NCI-H526 treated with DMSO at 0.1 percent for 48 hours (cell line): ENCODE measurements around the gene ATAD2B.
"Not testable (repeated sequence)": the region's sequence is repeated elsewhere in the genome, so short reads cannot be mapped to it uniquely, and the experiment has no call there.

ENCODE experiments used
- DNase-seq: peaks from one replicate; lab custom pipeline; 2025; lab: John Stamatoyannopoulos, UW

ATAD2B gene

DNA sequence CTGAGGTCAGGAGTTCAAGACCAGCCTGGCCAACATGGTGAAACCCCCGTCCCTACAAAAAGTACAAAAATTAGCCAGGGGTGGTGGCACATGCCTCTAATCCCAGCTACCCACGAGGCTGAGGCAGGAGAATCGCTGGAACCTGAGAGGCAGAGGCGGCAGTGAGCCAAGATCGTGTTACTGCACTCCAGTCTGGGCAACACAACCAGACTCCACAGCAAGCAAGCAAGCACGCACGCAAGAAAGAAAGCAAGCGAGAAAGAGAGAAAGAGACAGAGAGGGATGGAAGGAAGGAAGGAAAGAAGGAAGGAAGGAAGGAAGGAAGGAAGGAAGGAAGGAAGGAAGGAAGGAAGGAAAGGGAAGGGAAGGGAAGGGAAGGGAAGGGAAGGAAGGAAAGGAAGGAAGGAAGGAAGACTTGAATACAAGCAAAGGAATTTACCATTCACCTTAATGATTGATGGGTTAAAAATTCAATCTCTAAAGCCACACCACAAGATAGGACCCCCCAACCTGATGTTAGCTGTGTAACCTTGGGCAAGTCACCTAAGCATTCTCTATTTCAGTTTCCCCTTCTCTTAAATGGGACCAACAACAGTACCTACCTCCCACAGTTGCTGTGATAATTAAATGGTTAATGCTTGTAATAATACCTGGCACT, 181.7 kb downstream of the ATAD2B start:
- no peak for DNase-seq

DNA sequence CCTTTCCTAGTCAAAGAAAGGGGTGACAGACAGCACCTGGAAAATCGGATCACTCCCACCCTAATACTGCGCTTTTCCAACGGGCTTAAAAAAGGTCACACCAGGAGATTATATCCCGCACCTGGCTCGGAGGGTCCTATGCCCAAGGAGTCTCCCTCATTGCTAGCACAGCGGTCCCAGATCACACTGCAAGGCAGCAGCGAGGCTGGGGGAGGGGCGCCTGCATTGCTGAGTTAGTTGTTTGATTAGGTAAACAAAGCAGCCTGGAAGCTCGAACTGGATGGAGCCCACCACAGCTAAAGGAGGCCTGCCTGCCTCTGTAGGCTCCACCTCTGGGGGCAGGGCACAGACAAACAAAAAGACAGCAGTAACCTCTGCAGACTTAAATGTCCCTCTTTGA, 190.1 kb downstream of the ATAD2B start:
- DNase-seq = not testable (repeated sequence)

DNA sequence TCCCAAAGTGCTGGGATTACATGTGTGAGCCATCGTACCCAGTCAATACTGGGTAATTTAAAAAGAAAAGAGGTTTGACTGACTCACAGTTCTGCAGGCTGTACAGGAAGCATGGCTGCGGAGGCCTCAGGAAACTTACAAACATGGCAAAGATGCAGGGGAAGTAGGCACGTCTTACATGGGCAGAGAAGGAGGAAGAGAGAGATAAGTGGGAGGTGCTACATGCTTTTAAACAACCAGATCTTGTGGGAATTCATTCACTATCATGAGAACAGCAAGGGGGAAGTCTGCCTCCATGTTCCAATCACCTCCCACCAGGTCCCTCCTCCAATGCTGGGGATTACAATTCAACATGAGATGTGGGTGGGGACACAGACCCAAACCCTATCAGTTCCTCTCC, 192.5 kb downstream of the ATAD2B start:
- DNase-seq = no peak

DNA sequence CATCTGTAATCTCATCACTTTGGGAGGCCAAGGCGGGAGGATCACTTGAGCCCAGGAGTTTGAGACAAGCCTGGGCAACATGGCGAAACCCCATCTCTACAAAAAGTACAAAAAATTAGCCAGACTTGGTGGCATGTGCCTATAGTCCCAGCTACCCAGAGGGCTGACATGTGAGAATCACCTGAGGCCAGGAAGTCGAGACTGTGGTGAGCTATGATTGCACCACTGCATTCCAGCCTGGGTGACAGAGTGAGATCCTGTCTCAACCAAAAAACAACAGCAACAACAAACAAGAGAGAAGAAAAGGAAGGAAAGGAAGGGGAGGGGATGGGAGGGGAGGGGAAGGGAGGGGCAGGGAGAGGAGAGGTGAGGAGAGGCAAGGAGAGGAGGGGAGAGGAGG, 203.9 kb downstream of the ATAD2B start:
- not testable (repeated sequence) for DNase-seq

DNA sequence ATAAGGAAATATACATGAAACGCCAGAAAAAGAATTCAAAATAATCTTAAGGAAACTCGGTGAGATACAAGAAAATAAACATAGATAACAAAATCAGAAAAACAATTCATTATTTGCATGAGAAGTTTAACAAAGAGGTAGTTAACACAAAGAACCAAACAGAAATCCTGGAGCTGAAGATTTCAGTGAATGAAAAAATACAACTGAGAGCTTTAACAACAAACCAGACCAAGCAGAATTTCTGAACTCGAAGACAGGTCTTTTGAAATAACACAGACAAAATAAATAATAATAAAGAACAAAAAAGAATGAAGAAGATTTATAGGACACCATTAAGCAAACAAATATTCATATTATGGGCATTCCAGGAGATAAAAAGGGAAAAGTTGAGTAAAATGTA, 204.7 kb downstream of the ATAD2B start:
- no peak for DNase-seq

DNA sequence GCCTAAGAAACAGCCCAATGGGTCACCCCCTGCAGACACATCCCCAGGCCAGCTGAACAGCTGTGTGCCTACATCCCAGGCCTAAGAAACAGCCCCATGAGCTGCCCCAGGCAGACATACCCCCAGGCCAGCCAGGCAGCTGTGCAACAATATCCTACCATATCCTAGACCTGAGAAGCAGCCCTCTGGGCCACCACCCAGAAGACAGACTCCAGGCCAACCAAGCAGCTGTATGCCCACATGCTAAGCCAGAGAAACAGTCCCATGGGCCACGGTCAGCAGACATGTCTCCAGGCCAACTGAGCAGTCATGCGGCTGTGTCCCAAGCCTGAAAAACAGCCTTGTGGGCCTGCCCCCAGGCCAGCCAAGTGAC, 205.5 kb downstream of the ATAD2B start:
- DNase-seq = no peak

DNA sequence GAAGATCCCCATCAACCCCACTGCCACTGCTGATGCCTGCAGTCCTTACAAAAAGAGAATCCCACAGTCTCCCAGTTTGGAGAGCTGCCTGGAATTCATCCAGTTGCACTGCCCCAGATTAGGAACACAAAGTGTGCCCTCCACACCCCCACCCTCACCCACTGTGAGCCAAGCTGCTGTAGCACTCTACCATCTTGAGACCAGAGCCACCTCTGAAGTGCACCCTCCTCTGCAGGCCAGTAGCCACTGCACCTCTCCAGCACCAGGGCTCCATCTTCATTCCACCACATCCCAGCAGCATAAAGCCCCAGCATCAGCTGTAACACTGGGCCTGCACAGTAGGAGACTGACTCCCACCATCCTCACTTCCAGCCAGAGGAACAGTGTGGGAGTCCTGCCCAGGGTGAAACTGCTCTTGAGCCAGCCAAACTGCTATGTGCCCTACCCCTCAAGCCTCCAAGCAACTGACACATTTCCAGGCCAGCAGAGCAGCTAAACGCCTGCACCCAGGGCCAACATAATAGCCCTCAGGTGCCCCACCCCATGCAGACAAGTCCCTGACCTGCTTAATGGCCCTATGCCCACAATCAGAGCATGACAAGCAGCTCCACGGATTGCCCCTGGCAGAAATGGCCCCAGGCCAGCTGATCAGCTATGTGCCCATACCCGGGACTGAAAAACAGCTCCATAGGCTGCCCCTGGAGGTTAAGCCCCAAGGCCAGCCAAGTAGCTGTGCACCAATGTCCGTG, 206.0 kb downstream of the ATAD2B start:
- no peak for DNase-seq

DNA sequence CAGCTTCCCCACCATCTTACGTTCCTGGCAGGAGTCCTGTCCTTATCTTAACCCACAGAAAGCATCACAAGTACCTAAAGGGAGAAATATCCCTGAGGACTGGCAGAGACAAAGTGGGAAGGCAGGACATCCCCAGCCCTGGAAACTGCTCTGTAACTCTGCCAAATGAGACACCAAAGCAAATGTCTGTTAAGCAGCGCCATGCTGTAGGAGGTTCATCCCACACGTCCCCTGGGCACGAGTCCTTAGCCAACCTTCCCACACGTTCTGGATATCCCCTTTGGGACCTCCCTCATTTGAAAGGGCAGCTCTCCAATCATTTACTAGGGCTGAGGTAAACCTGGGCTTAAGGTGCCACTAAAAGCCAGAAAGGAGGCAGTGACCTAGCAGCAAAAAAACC, 207.2 kb downstream of the ATAD2B start:
- DNase-seq = no peak

DNA sequence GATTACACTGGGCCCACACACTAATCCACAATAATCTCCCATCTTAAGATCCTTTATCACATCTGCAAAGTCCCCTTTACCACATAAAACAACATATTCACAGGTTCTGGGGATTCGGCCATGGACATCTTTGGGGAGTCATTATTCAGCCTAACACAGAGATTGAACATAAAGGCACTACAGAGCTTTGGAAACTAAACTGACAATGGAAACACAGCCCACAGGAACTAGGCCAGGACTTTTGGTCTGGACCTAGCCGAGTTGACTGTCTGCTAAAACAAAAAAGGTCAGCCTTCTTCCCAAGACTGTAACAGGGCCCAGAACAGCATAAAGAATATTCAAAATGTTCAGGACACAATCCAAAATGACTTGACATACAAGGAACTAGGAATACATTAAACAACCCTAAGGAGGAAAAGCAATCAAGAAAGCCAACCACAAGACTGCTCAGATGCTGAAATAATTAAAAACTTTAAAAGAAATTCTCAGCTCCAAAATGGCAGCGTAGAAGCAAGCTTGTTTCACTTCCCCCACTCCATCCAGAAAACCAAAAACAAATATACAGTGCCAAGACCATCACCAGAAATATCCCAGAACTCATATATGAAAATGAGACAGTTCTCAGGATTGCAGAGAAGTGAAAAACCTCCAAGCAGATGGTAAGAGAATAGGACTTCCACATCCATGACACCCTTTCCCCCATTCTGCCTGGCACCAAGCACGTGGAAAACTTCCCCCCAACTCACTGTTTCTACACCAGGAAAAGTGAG, 207.8 kb downstream of the ATAD2B start:
- no peak for DNase-seq

DNA sequence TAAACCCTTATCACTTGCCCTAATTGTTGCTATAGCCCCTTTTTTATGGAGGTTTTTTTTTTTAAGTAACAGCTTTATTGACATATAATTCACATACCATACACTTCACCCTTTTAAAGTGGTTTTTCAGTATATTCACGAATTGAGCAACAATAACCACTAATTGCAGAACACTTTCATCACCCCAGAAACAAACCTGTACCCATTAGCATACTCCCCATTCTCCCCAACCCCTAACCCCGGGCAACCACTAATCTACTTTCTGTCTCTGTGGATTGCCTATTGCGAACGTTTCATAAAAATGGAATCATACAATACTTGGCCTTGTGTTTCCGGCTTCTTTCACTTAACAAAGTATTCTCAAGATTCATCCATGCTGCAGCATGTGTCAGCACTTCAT, 213.6 kb downstream of the ATAD2B start:
- no peak for DNase-seq

DNA sequence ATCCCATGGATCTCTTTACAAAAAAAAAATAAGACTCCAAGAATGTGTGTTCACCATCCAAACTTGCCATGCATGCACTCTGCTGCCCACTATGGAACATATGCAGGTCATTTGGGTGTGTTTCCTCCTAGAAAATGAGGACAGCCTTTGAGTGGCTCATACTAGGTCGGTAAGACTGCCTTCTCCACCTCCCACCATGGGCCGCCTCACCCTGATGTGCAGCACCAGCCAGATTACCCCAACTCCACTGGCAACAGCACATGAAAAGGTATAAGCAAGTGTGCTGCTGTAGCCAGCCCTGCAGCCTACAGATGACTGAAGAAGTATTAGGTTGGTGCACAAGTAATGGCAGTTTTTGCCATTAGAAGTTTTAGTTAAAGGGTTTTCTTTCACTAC, 214.2 kb downstream of the ATAD2B start:
- DNase-seq = no peak

DNA sequence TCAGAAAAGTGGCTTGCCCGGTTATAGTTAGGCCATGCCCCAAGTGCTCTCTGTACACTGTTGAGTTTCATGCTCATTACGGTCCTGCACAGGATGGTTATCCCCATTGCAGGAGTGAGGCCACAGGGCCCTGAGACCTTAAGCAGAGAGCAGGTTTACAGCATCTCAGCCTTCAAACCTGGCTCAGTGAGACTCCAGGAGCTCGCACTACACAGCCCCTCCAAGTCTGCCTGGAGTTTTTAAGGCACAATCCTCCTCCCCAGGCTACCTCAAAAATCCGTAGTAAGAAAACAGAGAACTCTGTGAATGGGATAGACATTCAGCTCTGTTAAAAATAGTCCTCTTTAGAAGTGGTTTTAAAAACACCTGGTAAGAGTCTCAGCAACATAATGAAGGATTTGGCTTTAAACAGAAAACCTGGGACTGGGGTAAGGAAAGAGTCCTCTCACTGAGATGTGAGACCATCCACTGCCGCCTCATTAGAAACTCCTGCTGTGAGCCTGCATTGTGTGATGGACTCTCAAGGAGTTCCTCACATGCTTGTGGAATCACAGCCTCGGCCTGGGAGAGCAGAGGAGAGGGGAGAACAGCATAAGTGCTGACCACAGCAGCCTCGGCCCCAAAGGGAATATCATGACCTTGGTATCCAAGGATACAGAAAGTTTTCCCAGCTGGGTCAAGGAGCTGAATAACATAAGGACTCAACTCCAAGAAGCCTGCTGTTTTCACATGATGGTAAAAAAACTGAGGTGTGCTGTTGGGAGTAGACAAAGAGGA, 214.8 kb downstream of the ATAD2B start:
- no peak for DNase-seq

DNA sequence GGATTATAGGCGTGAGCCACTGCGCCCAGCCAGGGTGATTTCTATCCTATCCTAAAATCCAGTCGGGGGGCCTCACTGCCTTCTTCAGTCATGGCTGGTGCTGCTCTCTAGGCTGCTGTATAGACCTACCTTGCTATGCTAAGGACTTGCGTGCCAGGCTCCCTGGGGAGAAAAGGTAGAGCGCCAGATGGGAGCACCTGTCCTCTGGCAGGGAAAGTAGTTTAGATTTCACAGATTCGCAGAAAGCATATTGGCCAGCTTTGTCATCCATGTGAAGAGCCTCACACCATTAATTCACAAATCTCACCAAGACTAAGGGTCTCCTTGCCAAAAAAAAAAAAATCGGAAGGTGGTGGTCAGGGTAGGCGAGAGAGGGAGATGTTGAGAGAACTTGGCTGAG, 217.6 kb downstream of the ATAD2B start:
- DNase-seq = no peak

DNA sequence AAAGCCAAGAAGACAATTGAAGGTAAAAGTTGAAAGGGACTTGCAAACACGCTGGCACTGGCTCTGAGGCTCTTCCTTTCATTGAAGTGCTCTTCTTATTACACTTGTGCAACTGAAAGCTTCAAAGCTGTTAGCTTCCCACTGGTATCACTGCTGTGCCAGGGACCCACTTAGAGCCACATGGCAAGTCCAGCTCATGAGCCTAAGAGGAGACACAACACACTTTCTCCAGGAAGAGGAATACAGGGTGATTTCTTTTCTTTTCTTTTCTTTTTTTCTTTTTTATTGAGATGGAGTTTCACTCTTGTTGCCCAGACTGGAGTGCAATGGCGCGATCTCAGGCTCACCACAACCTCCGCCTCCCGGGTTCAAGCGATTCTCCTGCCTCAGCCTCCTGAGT, 218.2 kb downstream of the ATAD2B start:
- no peak for DNase-seq

DNA sequence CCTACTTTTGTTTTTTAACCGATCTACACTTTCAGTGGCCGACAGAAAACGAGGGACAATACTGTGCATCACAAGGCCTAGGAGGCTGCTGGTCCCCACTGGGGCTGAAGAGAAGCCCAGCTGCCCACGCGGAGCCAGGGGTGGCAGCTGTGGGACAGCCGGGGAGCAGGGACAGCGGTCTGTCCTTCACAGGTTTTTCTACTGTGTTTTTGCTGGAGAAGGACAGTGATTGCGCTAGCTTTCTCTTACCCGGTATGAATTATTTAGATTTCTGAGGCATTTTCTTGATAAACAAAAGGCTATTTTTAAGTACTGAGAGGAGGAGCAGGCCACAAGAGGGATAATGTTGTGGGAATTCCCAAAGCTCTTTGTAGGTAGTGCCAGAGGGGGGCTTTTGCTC, 219.8 kb downstream of the ATAD2B start:
- no peak for DNase-seq

DNA sequence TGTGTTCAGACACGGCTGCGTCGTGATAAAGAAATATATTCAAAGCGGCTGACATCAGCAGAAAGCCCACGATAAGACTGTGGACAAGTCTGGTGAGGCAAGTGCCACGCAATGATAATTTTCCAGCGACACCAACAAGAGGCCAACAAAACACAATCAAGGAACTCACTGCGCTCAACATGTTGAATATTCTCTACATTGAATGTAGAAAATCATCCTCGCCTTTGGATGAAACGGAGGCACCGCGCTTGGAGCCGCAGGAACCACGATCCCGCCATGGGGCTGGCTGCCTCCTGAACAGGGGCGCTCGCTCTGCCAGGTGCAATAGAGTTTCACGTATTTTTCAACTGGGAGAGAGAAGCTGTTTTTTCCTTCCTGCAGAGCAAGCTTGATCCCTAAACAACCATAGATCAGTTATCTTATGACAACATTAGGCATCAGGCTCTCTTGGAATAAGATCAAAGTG, 220.3 kb downstream of the ATAD2B start:
- DNase-seq = no peak

DNA sequence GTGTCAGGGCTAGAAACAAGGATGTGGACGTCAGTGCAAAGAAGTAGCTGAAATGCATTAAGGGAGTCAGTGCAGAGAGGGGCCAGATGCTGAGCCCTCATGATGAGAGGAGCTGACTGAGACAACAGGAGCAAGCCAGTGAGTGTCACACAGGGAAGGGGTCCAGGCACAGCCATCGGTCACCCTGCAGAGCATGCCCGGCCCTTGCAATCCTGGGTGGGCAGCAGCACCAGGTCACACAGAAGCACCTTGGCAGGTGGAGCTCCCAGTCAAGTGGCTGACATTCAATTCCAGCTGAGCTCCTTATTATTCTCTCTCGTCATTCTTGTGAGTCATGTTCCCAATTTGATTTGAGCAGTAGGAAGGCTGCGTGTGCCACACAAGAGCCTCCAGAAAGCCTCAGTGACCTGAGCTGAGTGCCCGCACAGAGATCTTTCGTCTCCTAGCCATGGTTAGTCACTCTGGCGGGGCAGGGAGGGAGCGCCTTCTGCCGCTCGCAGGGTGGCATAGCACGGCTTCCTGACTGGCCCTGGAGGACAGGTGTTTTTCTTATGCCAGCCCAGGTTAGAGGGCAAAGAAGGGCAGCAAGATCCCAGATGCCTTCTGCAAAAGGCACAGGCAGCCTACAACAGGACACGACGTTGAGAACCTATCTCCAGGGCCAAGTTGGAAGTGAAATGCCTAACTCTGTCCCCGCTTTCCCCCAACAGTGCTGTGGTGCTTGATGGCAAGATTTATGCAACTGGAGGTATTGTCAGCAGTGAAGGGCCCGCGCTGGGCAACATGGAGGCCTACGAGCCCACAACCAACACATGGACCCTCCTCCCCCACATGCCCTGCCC, 220.9 kb downstream of the ATAD2B start:
- DNase-seq = no peak

DNA sequence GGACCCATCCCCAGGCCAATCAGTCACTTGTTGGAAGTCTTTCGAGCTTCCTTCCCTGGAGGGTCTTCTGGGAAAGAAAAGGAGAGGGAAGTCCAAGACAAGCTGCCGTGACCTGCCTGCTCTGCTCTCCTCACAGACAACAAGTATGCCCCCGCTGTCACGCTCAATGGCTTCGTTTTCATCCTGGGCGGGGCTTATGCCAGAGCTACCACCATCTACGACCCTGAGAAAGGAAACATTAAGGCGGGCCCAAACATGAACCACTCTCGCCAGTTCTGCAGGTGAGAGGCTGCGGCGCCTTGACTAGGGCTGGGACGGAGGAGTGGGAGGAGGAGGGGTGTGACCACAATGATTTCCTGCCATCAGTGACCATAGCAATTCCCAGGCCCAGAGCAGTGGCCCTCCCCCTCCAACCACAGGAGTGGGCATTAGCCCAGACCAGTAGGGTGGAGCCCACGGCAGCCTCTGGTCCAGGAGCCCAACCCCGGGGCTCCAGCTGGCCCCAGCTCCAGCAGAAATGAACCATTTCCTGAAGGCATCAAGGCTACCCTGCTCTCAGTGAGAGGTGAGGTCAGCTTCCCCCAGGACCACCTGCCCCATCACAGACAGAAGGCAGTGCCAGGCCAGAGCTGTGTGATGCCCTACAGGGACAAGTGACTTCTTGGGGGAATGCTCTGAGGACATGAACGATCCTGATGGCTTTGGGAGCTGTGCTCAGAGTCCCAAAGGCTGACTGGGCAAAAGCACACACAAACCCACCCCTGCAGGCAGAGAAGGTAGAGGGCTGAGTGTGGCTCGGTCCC, 223.1 kb downstream of the ATAD2B start:
- no peak for DNase-seq

DNA sequence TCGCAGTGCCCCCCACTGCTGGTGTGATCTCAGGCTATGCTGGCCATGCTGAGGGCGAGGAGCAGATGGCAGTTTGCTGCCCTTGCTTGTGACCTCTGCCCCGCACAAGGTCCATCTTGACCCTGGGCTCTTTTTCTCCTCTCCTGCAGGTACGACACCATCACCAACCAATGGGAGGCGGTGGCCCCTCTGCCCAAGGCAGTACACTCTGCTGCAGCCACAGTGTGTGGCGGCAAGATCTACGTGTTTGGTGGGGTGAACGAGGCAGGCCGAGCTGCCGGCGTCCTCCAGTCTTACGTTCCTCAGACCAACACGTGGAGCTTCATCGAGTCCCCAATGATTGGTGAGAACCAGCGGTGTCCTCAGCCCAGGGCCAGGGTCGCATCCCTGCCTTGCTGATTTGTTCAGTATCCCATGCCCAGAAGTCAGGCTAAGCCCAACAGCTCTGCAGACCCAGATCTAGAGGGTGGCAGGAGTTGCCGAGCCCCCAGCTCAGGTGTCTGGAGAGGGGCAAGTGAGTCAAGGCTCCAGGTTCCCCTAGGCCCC, 223.8 kb downstream of the ATAD2B start:
- DNase-seq = no peak

DNA sequence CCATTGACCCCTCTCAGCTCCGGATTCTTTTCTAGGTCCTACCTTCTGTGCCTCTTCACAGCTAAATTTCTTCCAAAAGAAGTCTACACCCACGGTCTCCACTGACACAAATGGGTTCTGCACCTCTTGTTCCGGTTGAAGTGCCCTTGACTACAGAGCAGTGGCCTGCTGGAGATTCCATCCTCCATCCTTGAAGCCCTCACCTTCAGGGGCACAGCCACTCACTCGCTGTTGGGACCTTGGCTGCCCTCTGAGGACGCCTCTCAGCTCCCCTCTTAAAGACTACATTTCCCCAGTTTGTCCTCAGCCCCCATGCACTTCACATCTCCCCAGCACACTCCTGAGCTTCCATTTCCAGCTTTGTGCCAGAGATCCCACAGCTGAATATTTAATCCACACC, 226.3 kb downstream of the ATAD2B start:
- no peak for DNase-seq
